Femur (tissue), 1 donor: ENCODE results near the gene EID2.

Experiments
- DNase-seq: peaks from one replicate; pipeline ENCODE4 v3.0.0-alpha.2; 2017

The EID2 gene

DNA sequence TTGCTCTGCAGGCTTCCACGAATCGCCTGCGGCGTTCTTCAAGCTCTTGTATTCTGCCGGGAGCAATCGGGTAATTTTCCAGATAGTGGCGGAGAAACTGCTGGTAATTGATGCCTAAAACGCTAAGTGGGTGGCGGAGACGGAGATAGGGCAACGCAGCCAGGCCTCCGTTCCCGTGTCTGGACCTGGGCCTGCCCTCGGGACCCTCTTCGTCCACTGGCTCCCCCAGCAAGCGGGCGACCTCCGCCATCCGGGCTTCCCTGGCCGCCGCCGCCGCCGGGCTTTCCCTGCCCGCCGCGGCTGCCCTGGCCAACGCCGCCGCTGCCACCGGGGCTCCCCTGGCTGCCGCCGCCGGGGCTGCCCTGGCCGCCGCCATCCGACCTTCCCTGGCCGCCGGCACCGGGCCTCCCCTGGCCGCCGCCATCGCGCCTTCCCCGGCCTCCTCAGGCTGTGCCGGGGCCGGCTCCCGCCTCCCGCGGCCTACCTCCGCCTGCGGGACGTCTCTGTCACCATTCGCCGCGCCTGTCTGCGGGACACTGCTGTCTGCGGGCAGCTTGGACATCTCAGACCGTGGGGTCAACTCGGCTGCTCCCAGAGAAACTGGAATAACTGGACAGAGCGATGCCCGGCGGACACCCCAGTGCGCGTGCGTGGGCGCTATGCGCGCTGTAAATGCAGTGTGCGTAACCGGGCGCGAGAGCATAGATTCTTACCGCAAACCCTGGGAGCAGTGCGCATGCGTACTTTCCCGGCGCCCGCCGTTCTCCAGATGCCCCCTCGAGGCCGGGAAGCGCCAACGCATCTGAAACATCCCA lies at the start of gene EID2:
TSS of gene EID2 (minus strand) at position 644 of the 815 bp plus-strand sequence. CDS start at position 562, 82 bp downstream.
- DNase-seq, result peak; percentile 98

GRCh38 chr19:39588066-39588465 lies 48.1 kb upstream of the EID2 start:
- DNase-seq, result no peak

GRCh38 chr19:39587496-39587895 lies 47.5 kb upstream of the EID2 start:
- no peak for DNase-seq

- no peak for DNase-seq
Measured at GRCh38 chr19:39582891-39583625, 43.1 kb upstream of the EID2 start.

GRCh38 chr19:39582442-39582841 lies 42.5 kb upstream of the EID2 start:
- no peak for DNase-seq

DNA sequence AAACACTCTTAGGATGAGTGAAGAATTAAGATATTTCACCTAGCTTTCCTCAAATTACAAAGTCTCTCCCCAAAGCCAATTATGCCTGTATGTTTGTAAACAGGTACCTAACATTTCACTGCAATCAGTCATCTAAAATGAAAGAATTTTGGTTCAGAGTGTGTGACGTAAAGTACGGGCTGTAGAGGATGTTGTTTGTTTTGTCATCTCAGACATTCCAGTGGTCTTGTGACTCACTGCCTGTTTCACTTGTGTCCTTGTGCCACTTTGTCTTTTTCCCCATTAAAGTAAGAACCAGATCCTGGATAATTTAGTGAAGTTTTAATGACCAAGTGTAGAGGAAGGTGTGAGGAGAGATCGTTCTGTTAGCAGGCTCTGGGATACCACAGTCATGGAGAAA lies 28.6 kb upstream of the EID2 start:
- DNase-seq, result no peak

GRCh38 chr19:39566064-39566463 lies 26.1 kb upstream of the EID2 start:
- DNase-seq, result no peak

GRCh38 chr19:39563408-39563807 lies 23.4 kb upstream of the EID2 start:
- DNase-seq, result no peak

GRCh38 chr19:39558624-39559117 lies 18.7 kb upstream of the EID2 start:
- no peak for DNase-seq

DNA sequence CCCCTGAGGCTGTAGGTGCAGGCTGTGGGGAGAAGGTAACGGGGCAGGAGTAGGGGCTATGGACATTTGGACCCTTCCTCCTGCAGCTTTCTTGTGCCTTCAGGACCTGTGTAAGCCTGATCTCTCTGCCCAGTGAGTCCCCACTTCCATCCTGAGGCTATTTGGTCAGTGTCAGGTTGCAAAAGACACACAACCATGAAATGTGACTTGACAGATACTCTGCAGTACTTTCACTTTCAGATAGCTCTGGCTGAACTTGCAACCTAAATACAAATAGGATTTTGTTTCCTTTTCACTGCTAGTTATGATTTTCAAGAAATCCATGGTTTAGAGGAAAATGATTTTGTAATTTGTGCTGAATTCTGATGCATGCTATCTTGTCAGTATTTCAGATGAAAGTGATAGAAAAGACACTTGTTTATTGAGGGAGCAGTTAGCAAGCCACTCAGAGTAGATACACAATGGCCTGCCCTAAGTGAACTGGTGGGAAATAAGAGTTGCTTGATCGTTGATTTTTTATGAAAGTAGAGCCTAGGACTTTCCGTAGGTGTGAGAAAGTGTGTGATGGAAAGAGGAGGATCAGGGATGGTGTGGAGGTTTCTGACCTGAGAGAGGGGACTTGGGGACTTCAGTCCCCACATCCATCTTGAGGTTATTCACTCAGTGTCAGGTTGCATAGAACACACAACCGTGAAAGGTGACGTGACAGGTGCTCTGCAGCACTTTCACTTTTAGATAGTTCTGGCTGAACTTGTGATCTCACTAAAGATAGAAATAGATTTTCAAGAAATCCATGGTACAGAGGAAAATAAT lies 18.1 kb upstream of the EID2 start:
- DNase-seq, result no peak

- no peak for DNase-seq
Measured at GRCh38 chr19:39555883-39556282, 15.9 kb upstream of the EID2 start.

DNA sequence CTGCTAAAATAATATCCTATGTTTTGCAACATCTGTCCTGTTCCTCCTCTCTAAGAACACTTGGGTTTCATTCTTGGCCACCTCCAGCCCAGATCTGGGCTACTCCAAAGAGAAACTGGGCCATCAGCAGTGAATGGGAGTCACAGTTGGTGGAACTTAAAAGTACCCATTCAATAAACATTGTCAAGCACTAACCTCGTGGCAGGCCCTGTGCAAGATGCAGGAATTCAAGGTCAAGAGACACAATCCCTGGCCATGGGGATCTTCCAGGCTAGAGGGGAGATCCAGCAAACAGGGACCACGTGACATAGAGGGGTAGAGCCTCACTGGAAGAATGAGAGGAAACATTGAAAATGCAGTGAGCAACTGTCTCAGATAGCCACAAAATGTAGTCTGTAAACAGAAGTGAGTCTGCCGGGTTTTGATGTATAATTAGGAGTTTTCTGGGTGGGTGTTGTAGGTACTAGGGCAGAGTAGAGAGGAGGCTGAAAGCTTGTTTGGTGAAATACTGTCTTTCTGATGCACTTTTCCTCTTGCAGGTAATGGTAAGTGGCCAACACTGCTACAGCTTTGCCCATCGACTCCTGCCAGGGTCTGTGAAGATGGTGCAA lies 14.8 kb upstream of the EID2 start:
- DNase-seq, result no peak

DNA sequence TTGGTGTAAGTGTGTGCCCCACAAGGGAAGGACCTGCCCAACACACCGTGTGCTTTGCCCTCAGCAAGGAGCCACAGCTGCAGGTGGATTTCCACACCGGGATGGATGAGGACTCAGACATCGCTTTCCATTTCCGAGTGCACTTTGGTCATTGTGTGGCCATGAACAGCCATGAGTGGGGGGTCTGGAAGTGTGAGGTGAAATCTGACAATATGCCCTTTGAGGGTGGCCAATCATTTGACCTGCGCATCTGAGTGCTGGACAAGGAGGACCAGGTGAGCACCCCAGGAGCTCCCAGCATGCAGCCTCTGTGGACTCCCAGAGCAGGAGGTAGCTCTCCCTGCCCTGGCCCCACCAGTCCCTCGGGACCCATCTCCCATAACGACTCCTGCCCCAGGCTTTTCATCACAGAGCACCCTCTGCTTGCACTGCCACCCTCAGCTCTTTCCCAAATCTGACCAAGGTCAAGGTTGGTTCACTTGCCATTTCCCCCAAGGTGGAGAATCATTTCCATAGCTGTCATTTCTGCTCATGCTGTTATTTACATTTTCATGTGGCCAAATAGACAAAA lies 13.2 kb upstream of the EID2 start:
- no peak for DNase-seq

DNA sequence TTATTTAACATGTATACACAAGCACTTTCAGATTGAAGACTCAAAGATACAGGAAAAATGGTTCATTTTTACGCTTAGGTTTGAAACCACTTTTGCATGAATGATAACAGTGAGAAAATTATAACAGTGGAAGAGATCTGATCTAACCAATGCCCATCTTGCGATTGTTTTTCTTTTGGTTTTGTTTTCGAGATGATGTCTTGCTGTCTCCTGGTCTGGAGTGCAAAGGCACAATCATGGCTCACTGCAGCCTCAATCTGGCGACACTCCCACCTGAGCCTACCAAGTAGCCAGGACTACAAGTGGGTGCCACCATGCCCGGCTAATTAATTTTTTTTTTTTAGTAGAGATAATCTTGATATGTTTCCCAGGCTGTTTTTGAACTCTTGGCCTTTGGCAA lies 10.2 kb upstream of the EID2 start:
- DNase-seq, result no peak

GRCh38 chr19:39546599-39546998 lies 6.6 kb upstream of the EID2 start:
- DNase-seq, result no peak

DNA sequence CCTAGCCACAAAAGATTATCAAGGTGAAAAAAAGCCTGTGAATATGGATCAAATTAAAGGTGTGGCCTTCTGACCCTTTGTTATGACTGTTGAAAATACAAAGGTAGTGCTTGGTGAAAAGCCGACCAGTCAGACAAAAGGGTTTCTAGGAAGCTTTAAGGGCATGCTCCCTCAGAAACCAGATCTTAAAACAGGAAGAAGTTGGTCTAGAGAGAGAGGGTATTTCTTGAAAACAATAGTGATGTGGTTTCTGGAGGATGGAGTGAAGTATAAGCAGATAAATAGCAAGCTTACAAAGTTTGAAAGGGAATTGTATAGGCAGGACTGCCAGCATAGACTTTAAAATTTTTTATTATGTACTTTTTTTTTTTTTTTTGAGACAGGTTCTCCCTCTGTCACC lies 5.0 kb upstream of the EID2 start:
- no peak for DNase-seq

- DNase-seq, result no peak
Measured at GRCh38 chr19:39544226-39544903, 4.4 kb upstream of the EID2 start.

GRCh38 chr19:39543477-39543857 lies 3.5 kb upstream of the EID2 start:
- no peak for DNase-seq

DNA sequence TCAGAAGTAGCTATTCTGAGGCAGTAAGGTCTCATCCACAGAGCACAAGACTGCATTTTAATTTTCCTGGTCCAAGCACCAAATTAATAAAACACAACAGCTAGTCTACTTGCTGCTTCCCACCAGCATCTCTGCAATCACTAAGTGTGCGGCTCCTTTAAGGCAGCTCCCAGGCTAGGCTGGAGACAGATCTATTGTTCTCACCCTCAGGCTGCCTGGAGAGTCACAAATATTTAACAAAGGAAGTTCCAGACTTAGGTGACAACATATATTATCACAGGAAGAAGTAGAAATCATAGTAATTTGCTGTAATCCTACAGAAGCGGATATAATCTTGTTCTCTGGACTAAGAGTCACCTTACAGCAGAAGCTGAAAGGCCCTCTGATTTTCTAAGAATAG lies 2.2 kb upstream of the EID2 start:
- no peak for DNase-seq

- no peak for DNase-seq
Measured at GRCh38 chr19:39540333-39540673, 342 bp upstream of the EID2 start.

DNA sequence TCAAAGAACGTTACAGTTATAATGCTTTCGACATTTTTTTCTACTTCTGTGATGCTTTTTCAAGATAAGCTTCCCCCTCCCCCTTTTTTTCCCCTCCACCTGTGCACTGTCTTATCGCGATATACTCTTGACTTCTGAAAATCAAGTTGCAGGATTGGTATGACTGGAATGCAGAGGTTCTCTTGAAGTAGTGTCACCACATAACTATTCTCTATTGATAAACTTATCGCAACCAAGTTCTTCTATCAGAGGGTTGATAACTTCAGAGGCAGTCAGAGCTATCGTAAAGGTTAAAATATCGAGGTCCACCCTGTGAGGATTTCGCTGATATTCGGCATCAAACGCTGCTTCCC lies 820 bp downstream of the EID2 start:
- DNase-seq, result no peak

GRCh38 chr19:39533791-39534190 lies 6.2 kb downstream of the EID2 start:
- no peak for DNase-seq
